Vagina (tissue), 2 donors: ENCODE results near the gene LIMCH1. TPM values are rescaled to one million over a fixed set of nuclear protein-coding genes. Genes with fewer than 3 reads are reported as not detected.
A peak's percentile ranks its signal among the peaks of the same experiment; 100 is the strongest.
"Not testable (repeated sequence)": the region's sequence is repeated elsewhere in the genome, so short reads cannot be mapped to it uniquely, and the experiment has no call there.

ENCODE experiments used
- DNase-seq, 2 donors: peaks; one replicate each; pipeline ENCODE4 v3.0.0-alpha.2; 2017; ENCODE audit errors: extremely low spot score in 2 of 2
- H3K27ac ChIP-seq: fragments of 200-600 bp; sonication (generic); one replicate; pipeline ENCODE4 v1.5.1; 2019
- H3K27me3 ChIP-seq: fragments of 200-600 bp; sonication (generic); one replicate; pipeline ENCODE4 v1.5.1; 2019
- H3K36me3 ChIP-seq, 2 donors: fragments of 200-600 bp; sonication (generic); one replicate each; pipeline ENCODE4 v1.5.1; 2017 to 2019
- H3K4me1 ChIP-seq: fragments of 200-600 bp; sonication (generic); one replicate; pipeline ENCODE4 v1.5.1; 2019
- H3K4me3 ChIP-seq, 2 donors: fragments of 200-600 bp; sonication (generic); 1 replicate in 1 of 2; 2 replicates in 1 of 2; pipeline ENCODE4 v1.5.1; 2016 to 2019
- H3K9me3 ChIP-seq: fragments of 200-600 bp; sonication (generic); one replicate; pipeline ENCODE4 v1.5.1; 2019
- POLR2A ChIP-seq, 2 donors: fragments of 450-650 bp; IDR thresholded peaks; one replicate each; pipeline ENCODE4 v1.6.1; 2017; ENCODE audit warnings: antibody characterized with exemption in 2 of 2, mild to moderate bottlenecking in 2 of 2, moderate library complexity in 2 of 2
- POLR2AphosphoS5 ChIP-seq, 2 donors: sonication (generic); formaldehyde crosslinking; IDR thresholded peaks; one replicate each; pipeline ENCODE4 v1.9.0; 2017; ENCODE audit warnings: antibody characterized with exemption in 2 of 2, mild to moderate bottlenecking in 2 of 2, low read depth in 1 of 2; ENCODE audit not compliant: insufficient read depth in 1 of 2
- intact Hi-C: fragments of 100-400 bp; cut with DNase I; formaldehyde crosslinking; loops from one replicate; pipeline ENCODE4 v1.15.1; 2023
- total RNA-seq: library from RNA; depleted of rRNA; stranded (reverse); fragments of >200 nt; gene quantifications from one replicate; pipeline ENCODE4 v1.2.3, GENCODE V29; 2016
- TF ChIP-seq, protein P1 (sequence below), 3 experiments: fragments of 450-650 bp in 2 of 3; fragments of 200-600 bp in 1 of 3; sonication (generic) in 1 of 3; IDR thresholded peaks; one replicate each; pipeline ENCODE4 v1.5.1; 2017 to 2019; ENCODE audit warnings: antibody characterized with exemption in 3 of 3, mild to moderate bottlenecking in 2 of 3, moderate library complexity in 2 of 3

LIMCH1 gene
- total RNA-seq, 1 donor from 2014 or later, result 17.9 TPM

DNA sequence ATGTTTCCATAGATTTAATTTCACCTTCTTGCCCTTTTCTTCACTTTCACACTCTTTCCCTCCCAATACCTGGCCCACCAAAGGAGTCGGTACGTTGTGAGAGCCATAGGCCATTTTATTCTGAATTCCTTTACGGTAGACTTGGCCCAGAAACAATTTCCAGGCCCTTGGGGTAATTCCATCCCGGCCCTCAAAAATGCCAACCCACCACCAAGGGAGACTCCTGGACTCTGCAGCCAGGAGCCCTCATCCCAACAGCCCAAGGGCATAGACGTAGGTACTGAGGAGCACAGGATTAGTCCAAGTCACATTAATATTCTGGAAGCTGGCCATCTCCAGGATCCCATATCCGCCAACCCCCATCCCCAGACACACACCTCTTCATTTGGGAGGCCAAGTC, 102.9 kb downstream of the LIMCH1 start:
- intact Hi-C loops, result loop anchor here (5.0 kb wide), 1 partner anchor 279 kb away; no protein-coding TSS in a partner anchor
- H3K4me1 ChIP-seq, result no peaks in the 10 kb centered on the region
- TF ChIP-seq POLR2A (IDR thresholded peaks at IDR 0.05), result no peak
- no peak for TF ChIP-seq POLR2AphosphoS5 (IDR thresholded peaks at IDR 0.05; ENCODE audit: insufficient read depth in 1 of 2, low read depth in 1 of 2)
- TF ChIP-seq, protein P1, sequence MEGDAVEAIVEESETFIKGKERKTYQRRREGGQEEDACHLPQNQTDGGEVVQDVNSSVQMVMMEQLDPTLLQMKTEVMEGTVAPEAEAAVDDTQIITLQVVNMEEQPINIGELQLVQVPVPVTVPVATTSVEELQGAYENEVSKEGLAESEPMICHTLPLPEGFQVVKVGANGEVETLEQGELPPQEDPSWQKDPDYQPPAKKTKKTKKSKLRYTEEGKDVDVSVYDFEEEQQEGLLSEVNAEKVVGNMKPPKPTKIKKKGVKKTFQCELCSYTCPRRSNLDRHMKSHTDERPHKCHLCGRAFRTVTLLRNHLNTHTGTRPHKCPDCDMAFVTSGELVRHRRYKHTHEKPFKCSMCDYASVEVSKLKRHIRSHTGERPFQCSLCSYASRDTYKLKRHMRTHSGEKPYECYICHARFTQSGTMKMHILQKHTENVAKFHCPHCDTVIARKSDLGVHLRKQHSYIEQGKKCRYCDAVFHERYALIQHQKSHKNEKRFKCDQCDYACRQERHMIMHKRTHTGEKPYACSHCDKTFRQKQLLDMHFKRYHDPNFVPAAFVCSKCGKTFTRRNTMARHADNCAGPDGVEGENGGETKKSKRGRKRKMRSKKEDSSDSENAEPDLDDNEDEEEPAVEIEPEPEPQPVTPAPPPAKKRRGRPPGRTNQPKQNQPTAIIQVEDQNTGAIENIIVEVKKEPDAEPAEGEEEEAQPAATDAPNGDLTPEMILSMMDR (IDR thresholded peaks at IDR 0.05), result no peak
- DNase-seq, result no peak
- no peak overlapping the region for H3K27ac ChIP-seq
- no peaks in the 10 kb centered on the region for H3K36me3 ChIP-seq
- H3K4me3 ChIP-seq, result no peak overlapping the region
- H3K9me3 ChIP-seq, result no peaks in the 10 kb centered on the region
- no peaks in the 10 kb centered on the region for H3K27me3 ChIP-seq

DNA sequence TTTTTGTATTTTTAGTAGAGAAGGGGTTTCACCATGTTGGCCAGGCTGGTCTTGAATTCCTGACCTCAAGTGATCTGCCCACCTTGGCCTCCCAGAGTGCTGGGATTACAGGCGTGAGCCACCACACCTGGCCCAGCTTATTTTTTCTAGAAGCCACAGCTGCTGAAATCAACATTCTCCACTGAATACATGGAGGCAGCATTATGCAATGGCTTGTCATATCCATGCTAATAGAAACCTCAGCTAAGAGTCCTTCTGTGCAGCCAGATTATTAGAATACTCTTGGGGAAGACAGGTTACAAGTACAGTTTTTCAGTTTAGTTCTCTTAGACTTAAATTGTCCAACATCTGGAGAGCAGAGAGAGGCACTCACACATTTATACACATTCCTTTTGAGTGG, 104.8 kb downstream of the LIMCH1 start:
- H3K4me1 ChIP-seq, H3K27ac ChIP-seq, H3K4me3 ChIP-seq, H3K9me3 ChIP-seq, DNase-seq, H3K36me3 ChIP-seq, H3K27me3 ChIP-seq: not testable (repeated sequence)
- intact Hi-C loops, result loop anchor here (5.0 kb wide), 1 partner anchor 280 kb away; no protein-coding TSS in a partner anchor

DNA sequence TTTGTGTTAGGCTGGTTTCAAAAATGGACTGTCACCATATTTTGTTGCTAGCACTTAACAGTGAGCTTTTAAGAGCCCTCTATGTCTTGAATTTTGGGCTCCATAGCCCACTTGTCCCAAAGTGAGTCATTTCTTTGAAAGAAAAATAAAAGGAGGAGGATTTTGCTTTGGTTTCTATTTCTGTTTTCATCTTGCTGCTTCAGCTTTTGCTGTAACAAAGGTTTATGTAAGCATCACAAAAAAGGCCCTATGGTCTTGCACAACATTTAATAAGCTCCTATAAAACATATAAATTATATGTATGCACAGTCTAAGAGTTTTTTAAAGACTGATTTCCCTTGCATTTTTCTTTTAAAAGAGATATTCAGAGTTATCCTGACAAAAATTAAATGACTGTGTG, 105.4 kb downstream of the LIMCH1 start:
- Histone ChIP-seq H3K27me3 (no peaks in the 10 kb centered on the region), H3K27ac (no peak overlapping the region), H3K4me3 (no peak overlapping the region), H3K9me3 (no peaks in the 10 kb centered on the region), H3K4me1 (no peaks in the 10 kb centered on the region), H3K36me3 (peaks cover 0 to 6% of the 10 kb centered on the region in 2 donors)
- no peak for DNase-seq
- intact Hi-C loops, result loop anchor here (5.0 kb wide), 1 partner anchor 281 kb away; no protein-coding TSS in a partner anchor
- no peak for TF ChIP-seq POLR2AphosphoS5 (IDR thresholded peaks at IDR 0.05; ENCODE audit: insufficient read depth in 1 of 2, low read depth in 1 of 2)
- TF ChIP-seq, protein P1 (IDR thresholded peaks at IDR 0.05), result no peak
- no peak for TF ChIP-seq POLR2A (IDR thresholded peaks at IDR 0.05)

DNA sequence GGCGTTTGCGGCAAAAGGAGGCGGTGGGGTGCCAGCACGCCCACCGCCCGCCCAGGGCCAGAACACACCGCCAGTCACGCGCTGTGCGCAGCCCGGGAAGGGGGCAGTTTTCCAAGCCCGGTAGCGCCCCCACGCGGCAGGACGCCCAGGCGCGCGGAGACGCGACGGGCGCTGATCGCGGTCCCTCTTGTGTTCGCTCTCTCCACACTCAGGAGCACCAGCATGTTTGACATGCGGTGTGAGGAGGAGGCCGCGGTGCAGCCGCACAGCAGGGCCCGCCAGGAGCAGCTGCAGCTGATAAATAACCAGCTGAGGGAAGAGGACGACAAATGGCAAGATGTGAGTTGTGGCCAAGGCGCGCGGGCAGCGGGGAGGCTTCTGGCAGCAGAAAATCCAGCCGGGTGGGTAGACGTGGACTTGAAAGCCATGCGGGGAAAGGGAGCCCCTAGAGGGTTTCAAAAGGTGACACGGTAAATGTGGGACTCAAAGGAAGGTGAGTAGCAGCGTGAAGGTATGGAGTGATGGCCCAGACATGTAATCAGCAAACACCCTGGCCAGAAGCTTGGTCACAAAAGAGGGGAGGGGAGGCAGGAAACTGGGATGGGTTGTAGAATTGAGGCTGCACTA, 106.4 kb downstream of the LIMCH1 start:
- DNase-seq, result no peak
- no peak overlapping the region for H3K27ac ChIP-seq
- intact Hi-C loops, result loop anchor here (5.0 kb wide), 1 partner anchor 282 kb away; no protein-coding TSS in a partner anchor
- no peaks in the 10 kb centered on the region for H3K27me3 ChIP-seq
- H3K9me3 ChIP-seq, result no peaks in the 10 kb centered on the region
- TF ChIP-seq POLR2AphosphoS5 (IDR thresholded peaks at IDR 0.05; ENCODE audit: insufficient read depth in 1 of 2, low read depth in 1 of 2), result peak in 1 of 2 donors; percentile 30
- TF ChIP-seq, protein P1 (IDR thresholded peaks at IDR 0.05), result peak in 2 of 3 experiments; percentile 32 to 74
- no peak for TF ChIP-seq POLR2A (IDR thresholded peaks at IDR 0.05)
- peak overlapping the region in 1 of 2 donors; percentile 17 for H3K4me3 ChIP-seq
- H3K4me1 ChIP-seq, result no peaks in the 10 kb centered on the region
- H3K36me3 ChIP-seq, result peaks cover 0 to 6% of the 10 kb centered on the region in 2 donors

DNA sequence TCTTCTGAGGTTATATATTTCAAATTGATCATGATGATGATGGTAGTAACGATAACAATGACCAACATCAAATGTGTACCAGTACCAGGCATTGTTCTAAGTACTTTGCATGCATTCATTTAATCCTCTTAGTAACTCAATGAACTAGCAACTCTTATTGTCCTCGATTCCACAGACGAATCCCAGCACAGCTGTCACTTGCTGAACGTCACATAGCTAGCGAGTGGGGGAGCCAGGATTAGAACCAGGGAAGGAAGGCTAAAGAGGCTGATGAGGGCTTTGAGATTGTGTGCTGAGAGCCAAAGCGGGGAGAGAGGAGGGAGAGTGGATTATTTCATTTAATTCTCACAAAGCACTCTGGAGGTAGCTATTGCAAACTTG, 106.9 kb downstream of the LIMCH1 start:
- TF ChIP-seq POLR2AphosphoS5 (IDR thresholded peaks at IDR 0.05; ENCODE audit: insufficient read depth in 1 of 2, low read depth in 1 of 2) (no peak), POLR2A (IDR thresholded peaks at IDR 0.05) (no peak)
- TF ChIP-seq, protein P1 (IDR thresholded peaks at IDR 0.05), result no peak
- Histone ChIP-seq H3K27ac (no peak overlapping the region), H3K4me3 (no peak overlapping the region), H3K9me3 (no peaks in the 10 kb centered on the region), H3K4me1 (no peaks in the 10 kb centered on the region), H3K27me3 (no peaks in the 10 kb centered on the region), H3K36me3 (peaks cover 0 to 6% of the 10 kb centered on the region in 2 donors)
- no peak for DNase-seq
- intact Hi-C loops, result loop anchor here (5.0 kb wide), 1 partner anchor 283 kb away; no protein-coding TSS in a partner anchor
